GM23338 (cell line): Measurements from ENCODE around the gene BHLHA9.

ENCODE experiments used
- CREB1 ChIP-seq: fragments of 250-450 bp; sonication (Bioruptor Pico); IDR thresholded peaks from 2 replicates; pipeline ENCODE4 v1.5.0; 2020; ENCODE audit warnings: low read depth, mild to moderate bottlenecking, moderate library complexity
- CTCF ChIP-seq, 2 experiments: fragments of 200-600 bp in 1 of 2; sonication (generic) in 1 of 2; conservative IDR thresholded peaks; 2 replicates each; pipeline versions ENCODE4 v1.5.1 to v1.6.1; 2016 to 2017; ENCODE audit warnings: antibody characterized with exemption in 2 of 2, low read depth in 2 of 2, mild to moderate bottlenecking in 2 of 2, moderate library complexity in 1 of 2
- ETS1 ChIP-seq: IDR thresholded peaks from 2 replicates; pipeline ENCODE4 v1.6.1; 2016; ENCODE audit warnings: antibody characterized with exemption
- EZH2 ChIP-seq: fragments of 200-600 bp; sonication (generic); IDR thresholded peaks from one replicate; pipeline ENCODE4 v1.8.0; 2017; ENCODE audit warnings: antibody characterized with exemption, mild to moderate bottlenecking, low read depth; ENCODE audit not compliant: unreplicated experiment
- EZH2phosphoT487 ChIP-seq: fragments of 200-600 bp; sonication (generic); IDR thresholded peaks from one replicate; pipeline ENCODE4 v1.8.1; 2018; ENCODE audit warnings: antibody characterized with exemption; ENCODE audit not compliant: unreplicated experiment
- JUNB ChIP-seq: IDR thresholded peaks from one replicate; pipeline ENCODE4 v1.6.1; 2016; ENCODE audit warnings: antibody characterized with exemption; ENCODE audit not compliant: unreplicated experiment
- NANOG ChIP-seq: IDR thresholded peaks from 2 replicates; pipeline ENCODE4 v1.6.1; 2016; ENCODE audit warnings: antibody characterized with exemption, borderline replicate concordance
- POLR2AphosphoS5 ChIP-seq: IDR thresholded peaks from 2 replicates; pipeline ENCODE4 v1.6.1; 2016; ENCODE audit warnings: antibody characterized with exemption, low read depth
- REST ChIP-seq: IDR thresholded peaks from one replicate; pipeline ENCODE4 v1.6.1; 2018; ENCODE audit warnings: antibody characterized with exemption; ENCODE audit not compliant: unreplicated experiment
- STAT1 ChIP-seq: IDR thresholded peaks from one replicate; pipeline ENCODE4 v1.6.1; 2016; ENCODE audit warnings: antibody characterized with exemption; ENCODE audit not compliant: unreplicated experiment
- ZNF114 ChIP-seq: fragments of 250-450 bp; sonication (Bioruptor Pico); IDR thresholded peaks from 2 replicates; pipeline ENCODE4 v1.5.0; 2020; ENCODE audit warnings: mild to moderate bottlenecking, moderate library complexity
- ZNF331 ChIP-seq: fragments of 250-450 bp; sonication (Bioruptor Pico); IDR thresholded peaks from 2 replicates; pipeline ENCODE4 v1.5.0; 2020; ENCODE audit warnings: low read depth, mild to moderate bottlenecking, moderate library complexity
- ZNF462 ChIP-seq: fragments of 250-450 bp; sonication (Bioruptor Pico); IDR thresholded peaks from 2 replicates; pipeline ENCODE4 v1.5.0; 2020; ENCODE audit warnings: mild to moderate bottlenecking, moderate library complexity

GRCh38 chr17:1286379-1287106, 16.3 kb downstream of the BHLHA9 start:
- TF ChIP-seq CTCF (conservative IDR thresholded peaks at IDR 0.05; ENCODE audit: low read depth in 2 of 2): no peak
- TF ChIP-seq POLR2AphosphoS5: no peak
- no peak for TF ChIP-seq REST
- no peak for TF ChIP-seq JUNB
- no peak for TF ChIP-seq EZH2phosphoT487
- no peak for TF ChIP-seq EZH2
- no peak for TF ChIP-seq ETS1
- TF ChIP-seq NANOG: no peak
- TF ChIP-seq CREB1 (CRISPR knock-in tag): no peak
- no peak for TF ChIP-seq ZNF331 (CRISPR knock-in tag)
- no peak for TF ChIP-seq STAT1
- no peak for TF ChIP-seq ZNF114
- no peak for TF ChIP-seq ZNF462 (CRISPR knock-in tag)
